H1 (cell line): ENCODE results near the gene MCC. TPM values are rescaled to one million over a fixed set of nuclear protein-coding genes. Genes with fewer than 3 reads are reported as not detected.

Experiments
- ASH2L ChIP-seq: fragments of 200-600, 300-600 bp; sonication (generic); IDR thresholded peaks from one replicate; pipeline ENCODE4 v1.7.1; 2017; ENCODE audit warnings: low read length
- CBX8 ChIP-seq: fragments of 300-800, 300-1000 bp; sonication (generic); IDR thresholded peaks from 2 replicates; pipeline ENCODE4 v1.7.1; 2016; ENCODE audit warnings: low read depth, low read length, borderline replicate concordance
- NRF1 ChIP-seq: IDR thresholded peaks from 2 replicates; pipeline ENCODE4 v1.6.1; 2011; ENCODE audit warnings: mild to moderate bottlenecking, low read depth, low read length, improper control_type of control experiment
- RBBP5 ChIP-seq: IDR thresholded peaks from 2 replicates; pipeline ENCODE4 v1.7.1; 2012; ENCODE audit warnings: low read depth, mild to moderate bottlenecking, inconsistent platforms, low read length, moderate library complexity, borderline replicate concordance
- SAP30 ChIP-seq: fragments of 300-600 bp; sonication (generic); IDR thresholded peaks from 2 replicates; pipeline ENCODE4 v1.7.1; 2012; ENCODE audit warnings: low read length, moderate library complexity, mild to moderate bottlenecking, inconsistent platforms; ENCODE audit not compliant: insufficient read depth, insufficient replicate concordance
- SIN3A ChIP-seq, 2 experiments: IDR thresholded peaks in 1 of 2; conservative IDR thresholded peaks in 1 of 2; 2 replicates each; pipeline ENCODE4 v1.6.1; 2011 to 2012; ENCODE audit warnings: low read length in 2 of 2, improper control_type of control experiment in 1 of 2, low read depth in 1 of 2, mild to moderate bottlenecking in 1 of 2
- TEAD4 ChIP-seq: IDR thresholded peaks from 2 replicates; pipeline ENCODE4 v1.6.1; 2012; ENCODE audit warnings: low read depth, low read length, inconsistent platforms, mixed read lengths
- polyA plus RNA-seq, 7 experiments: library from polyadenylated mRNA; depleted of rRNA in 3 of 7; stranded (reverse) in 5 of 7; unstranded in 2 of 7; fragments of >200 nt in 5 of 7; fragments of 200-250 nt in 2 of 7; gene quantifications; 1 replicate in 5 of 7; 2 replicates in 1 of 7; 4 replicates in 1 of 7; pipeline versions ENCODE4 v1.2.1 to v1.2.3, GENCODE V29; 2011 to 2013; ENCODE audit warnings: missing spikeins in 2 of 7, mixed read lengths in 2 of 7
- total RNA-seq: library from RNA; stranded (reverse); fragmentation: NEBNext Ultra II Directional; extraction: Animal tissue kit (Norgen Biotek cat#: 25700); gene quantifications from 2 replicates; pipeline ENCODE4 v1.2.1, GENCODE V29; 2021

The MCC gene
- total and polyA plus RNA-seq, 2 of the 8 experiments (the other 6 are each of a cell fraction or from before 2014, with no cell fraction given), result 2.6 to 18.3 TPM

- TF ChIP-seq TEAD4 (no peak), SIN3A (conservative IDR thresholded peaks at IDR 0.05 in 1 of 2, IDR thresholded peaks at IDR 0.05 in 1 of 2; ENCODE audit: low read depth in 1 of 2, low read length in 2 of 2) (no peak), NRF1 (no peak), SAP30 (no peak), CBX8 (no peak), RBBP5 (no peak), ASH2L (no peak)
Observed at GRCh38 chr5:113202287-113202686, 286.0 kb downstream of the MCC start (continued).
